NCI-H2107 treated with DMSO at 0.1 percent for 48 hours (cell line): Measurements from ENCODE around the gene LRMDA.
"Not testable (repeated sequence)": the region's sequence is repeated elsewhere in the genome, so short reads cannot be mapped to it uniquely, and the experiment has no call there.

Experiments used
- DNase-seq: peaks from one replicate; lab custom pipeline; 2025; ENCODE audit not compliant: unreplicated experiment; lab: John Stamatoyannopoulos, UW

Gene LRMDA

DNA sequence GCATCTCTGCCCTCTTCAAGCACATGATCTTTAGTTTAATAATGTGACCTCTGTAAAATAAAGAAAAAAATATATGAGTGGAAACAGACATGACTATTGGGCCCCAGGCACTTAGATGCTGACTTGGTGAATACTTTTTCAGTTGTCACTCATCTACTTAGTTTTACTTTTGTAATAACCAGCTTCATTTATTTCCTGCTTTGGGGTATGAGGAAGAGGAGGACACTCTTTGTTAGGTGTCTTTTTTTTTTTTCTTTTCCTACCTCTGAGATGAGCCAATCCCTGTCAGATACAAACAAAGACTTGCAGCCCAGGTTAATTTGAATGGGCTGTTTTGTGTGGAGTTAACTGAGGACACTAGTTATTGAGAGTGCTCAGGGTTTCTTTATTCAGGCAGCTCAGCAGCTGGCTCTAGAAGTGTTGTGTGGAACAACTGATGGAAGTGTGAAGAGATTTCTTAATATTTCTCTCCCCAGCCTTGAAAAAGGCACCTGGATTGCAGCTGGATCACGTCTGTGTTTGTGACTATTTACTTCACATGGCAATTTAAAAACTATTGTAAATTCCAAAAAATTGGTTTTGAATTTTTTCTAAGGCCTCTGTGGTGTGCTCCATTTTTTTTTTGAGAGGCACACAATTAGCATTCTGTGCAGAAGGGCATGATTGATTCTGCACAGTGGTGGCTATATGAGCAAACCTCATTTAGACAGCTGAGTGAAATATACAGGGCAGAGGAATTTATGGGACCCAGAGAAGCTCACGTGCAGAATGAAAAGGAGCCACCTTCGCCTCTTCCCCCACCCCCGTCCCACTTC lies 333.8 kb downstream of the LRMDA start:
- peak; percentile 40 for DNase-seq

GRCh38 chr10:75765789-75766096 lies 334.3 kb downstream of the LRMDA start:
- no peak for DNase-seq

DNA sequence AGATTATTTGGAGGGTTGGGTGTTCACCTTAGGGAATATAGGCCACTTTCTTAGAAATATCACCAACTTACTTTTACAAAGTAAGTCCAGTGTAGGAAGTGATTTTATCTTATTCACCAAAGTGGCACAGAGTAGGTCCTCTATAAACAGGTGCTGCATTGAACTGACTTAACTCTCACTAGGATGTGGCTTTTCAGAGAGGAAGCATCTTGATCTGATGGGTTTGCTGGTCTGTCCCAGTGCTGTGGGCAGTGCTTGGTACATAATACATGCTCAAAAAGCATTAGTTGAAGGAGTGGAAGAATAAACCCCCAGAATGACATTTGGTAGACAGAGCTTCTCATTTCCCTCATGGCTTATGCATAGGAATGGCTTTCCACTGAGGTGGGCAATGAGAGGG lies 334.7 kb downstream of the LRMDA start:
- no peak for DNase-seq

DNA sequence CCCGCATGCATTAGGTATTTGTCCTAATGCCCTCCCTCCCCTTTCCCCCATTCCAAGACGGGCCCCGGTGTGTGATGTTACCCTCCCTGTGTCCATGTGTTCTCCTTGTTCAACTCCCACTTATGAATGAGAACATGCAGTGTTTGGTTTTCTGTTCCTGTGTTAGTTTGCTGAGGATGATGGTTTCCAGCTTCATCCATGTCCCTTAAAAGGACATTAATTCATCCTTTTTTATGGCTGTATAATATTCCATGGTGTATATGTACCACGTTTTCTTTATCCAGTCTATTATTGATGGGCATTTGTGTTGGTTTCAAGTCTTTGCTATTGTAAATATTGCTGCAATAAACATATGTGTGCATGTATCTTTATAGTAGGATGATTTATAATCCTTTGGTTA lies 335.3 kb downstream of the LRMDA start:
- DNase-seq, result not testable (repeated sequence)

DNA sequence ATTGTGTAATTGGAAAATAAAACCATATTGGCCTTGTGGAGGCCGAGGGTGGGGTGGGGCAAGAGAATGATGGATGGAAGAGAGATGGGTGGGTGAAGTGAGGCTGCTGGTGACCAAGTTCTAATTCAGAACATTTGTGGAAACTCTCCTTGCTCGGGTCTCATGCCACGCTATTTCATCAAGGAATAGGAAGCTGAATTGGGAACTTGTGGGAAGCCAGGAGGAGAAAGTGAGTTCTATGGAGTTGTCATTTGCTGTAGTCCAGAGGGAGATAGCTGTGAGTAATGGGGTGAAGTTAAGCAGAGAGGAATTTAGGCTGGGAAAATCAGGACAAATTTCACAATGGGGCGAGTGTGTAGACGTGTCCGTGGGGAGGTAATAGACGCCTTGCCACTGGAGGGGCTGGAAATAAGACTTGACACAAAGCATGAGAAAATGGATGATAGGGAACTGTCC lies 339.2 kb downstream of the LRMDA start:
- DNase-seq, result no peak

DNA sequence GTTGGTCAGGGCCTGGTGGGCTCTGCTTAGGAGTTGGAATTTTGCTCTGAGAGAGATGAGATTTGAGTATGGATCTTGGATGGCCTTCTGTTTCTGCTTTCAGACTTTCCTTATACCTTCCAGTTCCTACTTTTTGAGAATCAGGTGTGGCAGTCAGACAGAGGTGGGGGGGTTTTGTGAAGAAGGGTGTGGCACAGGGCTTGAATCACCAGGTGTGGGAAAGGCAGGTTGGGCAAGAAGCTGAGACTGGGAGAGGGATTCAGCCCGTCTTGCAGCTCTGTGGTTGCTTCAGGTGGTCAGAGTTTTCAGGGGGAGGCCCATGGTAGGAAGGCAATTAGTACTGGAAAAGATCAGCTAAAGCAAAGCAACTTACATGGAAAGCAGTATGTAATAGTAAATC lies 340.2 kb downstream of the LRMDA start:
- no peak for DNase-seq

GRCh38 chr10:75772153-75772887 lies 340.9 kb downstream of the LRMDA start:
- DNase-seq, result no peak

GRCh38 chr10:75773231-75773780 lies 341.9 kb downstream of the LRMDA start:
- no peak for DNase-seq

DNA sequence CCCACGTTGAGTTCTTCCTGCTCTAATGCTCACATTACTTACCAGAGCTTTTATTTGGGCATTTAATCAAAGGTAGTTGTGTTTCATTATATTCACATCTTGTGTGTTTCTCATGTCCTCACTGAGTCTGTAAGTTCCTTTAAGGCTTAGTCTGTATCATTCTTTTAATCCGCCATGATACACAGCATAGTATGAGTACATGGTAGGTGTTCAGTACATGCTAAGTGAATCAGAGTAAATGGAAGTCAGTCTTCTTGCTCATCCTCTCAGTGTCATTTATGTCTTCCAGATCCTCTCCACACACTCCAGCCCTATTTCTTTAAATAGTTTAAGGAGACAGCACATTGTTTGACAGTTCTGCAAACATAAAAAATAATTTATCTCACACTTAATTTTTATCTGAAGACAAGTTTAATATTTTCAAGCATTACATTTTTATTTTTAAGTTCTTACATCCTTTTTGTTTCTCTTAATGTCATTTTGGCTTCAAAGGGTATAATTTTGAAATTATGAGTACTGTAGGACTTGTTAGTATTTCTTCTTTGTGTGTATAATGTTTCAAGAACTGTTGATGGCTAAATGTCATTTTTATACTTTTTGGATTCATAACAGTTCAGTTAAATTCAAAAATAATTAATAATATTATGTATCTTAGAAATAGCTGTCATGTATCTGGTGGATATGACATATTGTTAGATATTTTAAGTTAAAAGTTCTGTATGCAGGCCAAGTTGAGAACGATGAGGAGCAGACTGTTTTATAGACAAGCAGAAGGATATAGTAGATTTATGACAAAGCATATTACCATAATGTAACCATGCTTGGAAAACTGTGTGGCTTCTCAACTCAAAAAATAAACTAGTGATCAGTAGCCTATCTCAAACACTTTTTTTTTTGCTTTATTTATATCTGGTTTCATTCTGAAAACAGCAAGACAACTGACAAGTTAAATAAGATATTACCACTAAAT lies 342.7 kb downstream of the LRMDA start:
- no peak for DNase-seq

DNA sequence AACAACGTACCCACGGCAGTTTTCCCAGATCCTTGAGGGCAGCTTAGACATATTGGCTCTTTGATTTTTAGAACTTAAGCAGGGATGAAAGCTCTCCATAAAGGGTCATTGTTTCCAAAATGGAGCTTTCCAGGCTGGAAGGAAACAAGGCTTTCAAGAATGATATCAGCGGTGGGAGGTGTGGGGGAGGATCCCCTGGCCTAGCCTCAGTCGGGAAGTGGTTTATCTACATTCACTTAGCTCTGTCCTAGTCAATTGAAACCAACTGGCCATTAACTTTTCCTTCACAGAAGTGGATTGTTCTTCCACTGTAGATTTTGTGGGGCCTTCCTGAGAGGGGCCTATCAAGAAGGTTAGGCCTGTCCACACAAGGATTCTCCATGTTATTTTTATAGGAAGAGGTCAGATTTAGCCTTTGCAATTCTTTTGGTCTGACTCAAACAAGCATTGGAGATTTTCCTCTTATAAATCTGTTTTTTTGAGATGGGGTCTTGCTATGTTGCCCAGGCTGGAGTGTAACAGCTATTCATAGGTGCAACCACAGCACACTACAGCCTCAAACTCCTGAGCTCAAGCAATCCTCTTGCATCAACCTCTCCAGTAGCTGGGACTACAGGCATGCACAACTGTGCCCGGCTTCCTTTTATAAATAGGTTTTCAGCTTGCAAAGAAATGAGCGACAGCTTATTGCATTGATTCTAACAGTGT lies 343.5 kb downstream of the LRMDA start:
- DNase-seq, result no peak

DNA sequence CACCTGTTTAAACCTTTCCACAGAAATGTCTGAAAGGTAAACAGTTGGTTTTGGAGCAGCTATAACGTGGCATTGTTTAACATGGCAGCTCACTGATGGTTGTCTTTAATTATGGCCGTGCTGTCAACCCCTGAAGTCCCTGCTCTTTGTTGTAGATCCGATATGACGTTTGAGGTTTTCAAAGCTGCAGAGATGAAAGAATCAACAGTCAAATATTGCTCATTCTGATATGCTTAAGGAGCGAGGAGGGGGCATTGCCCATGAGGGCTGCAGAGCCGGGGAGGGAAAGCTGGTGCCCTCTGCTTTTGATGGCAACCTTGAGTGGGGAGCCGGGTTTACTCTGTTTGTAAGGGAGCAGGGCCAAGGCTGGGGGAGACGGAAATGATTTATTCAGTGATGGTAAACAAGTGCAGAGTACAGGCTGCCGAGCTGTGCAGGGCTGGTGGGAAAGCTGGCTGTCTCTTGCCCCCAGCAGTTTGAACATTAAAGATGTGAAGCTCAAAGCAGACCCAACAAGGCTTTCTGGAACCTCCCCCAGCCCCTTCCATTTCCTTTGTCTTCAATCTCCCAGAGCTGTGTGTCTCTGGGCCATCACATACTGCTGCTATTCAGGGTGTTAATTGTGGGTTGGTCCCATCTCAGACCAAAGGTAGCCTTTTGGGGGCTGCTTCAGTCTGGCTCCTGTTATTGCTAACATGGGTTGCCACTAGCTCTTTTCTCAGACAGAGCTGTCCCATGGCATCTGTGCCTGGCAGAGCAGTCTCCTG lies 345.5 kb downstream of the LRMDA start:
- DNase-seq, result peak; percentile 56

DNA sequence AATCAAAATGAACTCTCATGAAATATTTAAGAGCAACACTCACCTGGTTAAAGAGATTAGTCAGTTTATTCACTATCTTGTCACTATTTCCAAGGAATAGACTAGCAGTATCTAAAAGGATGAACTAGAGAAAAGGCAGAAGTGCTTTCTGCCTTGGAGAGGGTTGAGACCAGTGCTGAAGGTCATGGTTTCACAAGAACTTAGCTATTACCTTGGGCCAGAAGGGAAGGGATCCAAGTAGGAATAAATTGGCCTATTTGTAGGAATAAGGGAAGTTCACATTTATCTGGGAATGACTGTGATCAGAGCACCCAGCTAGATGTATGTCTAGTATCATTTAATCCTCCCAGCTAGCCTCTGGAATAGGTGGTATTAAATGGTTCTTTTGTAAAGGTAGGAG lies 347.2 kb downstream of the LRMDA start:
- DNase-seq, result no peak

DNA sequence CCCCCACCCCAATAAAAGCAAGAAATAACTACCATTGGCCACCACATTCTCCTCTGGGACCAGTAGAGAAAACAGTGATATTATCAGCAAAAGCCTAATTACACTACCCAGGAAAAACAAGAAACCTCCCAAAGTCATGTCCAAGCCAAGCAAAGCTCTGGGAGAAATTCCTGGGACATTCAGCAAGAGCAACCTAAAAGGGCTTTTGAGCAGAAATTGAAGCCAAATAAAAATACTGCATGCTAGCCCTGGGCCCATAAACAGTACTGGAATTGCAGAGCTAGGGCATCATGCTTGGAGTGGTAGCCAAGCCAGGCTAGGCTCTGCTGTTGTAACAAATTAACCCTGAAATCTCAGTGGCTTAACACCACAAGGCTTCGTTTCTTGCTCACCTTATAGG lies 347.9 kb downstream of the LRMDA start:
- no peak for DNase-seq

- no peak for DNase-seq
Observed at GRCh38 chr10:75782463-75783248, 351.2 kb downstream of the LRMDA start.

- DNase-seq, result no peak
Observed at GRCh38 chr10:75788394-75789205, 357.2 kb downstream of the LRMDA start.

- DNase-seq, result no peak
Observed at GRCh38 chr10:75793848-75794247, 362.4 kb downstream of the LRMDA start.

GRCh38 chr10:75801121-75801520 lies 369.7 kb downstream of the LRMDA start:
- DNase-seq, result no peak

GRCh38 chr10:75801661-75802060 lies 370.2 kb downstream of the LRMDA start:
- DNase-seq, result no peak
